GM12892 (cell line): ENCODE data around the gene SP4.

Experiments
- POLR2AphosphoS5 ChIP-seq: IDR thresholded peaks from 2 replicates; pipeline ENCODE4 v1.6.1; 2011; ENCODE audit warnings: low read depth, low read length, control low read depth
- TAF1 ChIP-seq: IDR thresholded peaks from 2 replicates; pipeline ENCODE4 v1.6.1; 2011; ENCODE audit warnings: low read depth, mild to moderate bottlenecking, control low read depth, low read length, borderline replicate concordance

GRCh38 chr7:21393937-21394336, 33.9 kb upstream of the SP4 start:
- TF ChIP-seq POLR2AphosphoS5 (no peak), TAF1 (no peak)
